ENCODE data around the gene HDAC11.
A peak's percentile ranks its signal among the peaks of the same experiment; 100 is the strongest.
"Not testable (repeated sequence)": the region's sequence is repeated elsewhere in the genome, so short reads cannot be mapped to it uniquely, and the experiment has no call there.

HDAC11 gene

GRCh38 chr3:13518516-13518953, 38.4 kb downstream of the HDAC11 start:
- DNase-seq (ENCODE audit: extremely low read depth, low read depth) = peak; percentile 54

DNA sequence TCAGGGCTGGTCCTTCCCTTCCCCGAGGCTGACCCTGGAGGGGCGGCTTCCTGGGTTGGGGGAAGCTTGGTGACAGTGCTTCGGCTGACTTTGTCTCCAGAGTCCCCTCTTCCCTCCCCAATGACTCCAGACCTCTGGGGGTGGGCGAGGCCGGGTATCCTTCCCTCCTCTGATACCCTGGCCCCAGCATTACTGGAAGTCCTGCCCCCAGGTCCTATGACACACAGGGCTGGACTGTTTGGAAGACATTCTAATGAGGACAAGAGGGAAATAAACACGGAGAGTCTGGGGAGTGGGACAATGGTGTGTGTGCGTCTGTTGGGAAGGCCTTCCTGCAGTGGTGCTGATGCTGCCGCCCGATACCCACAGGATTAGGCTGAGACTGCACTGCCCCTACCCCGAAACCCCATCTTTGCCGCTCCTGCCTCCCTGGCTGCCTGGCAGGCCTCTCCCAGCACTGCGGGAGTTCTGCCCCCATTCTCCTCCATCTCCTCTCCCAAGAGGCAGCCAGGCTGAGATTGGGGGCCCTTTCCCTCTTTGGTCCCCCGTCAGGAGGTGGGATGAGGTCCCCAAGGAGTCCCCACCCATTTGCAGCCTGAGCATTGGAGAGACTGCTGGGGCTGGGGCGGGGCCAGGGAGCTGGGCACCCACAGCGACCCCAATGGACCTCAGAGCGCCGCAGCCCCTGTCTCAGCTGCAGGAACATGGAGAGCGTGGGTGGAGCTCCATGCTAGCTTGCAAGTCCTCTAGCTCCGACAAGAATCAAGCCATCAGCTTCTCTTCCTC, 39.1 kb downstream of the HDAC11 start:
- no peak for TF ChIP-seq CTCF (IDR thresholded peaks at IDR 0.05; ENCODE audit: low read depth, low read length)
- DNase-seq (ENCODE audit: extremely low read depth, low read depth) = no peak

More at GRCh38 chr3:13518516-13518953, 38.4 kb downstream of the HDAC11 start:
- 0 out of 2 replicates have a peak, but pooled peaks have one; percentile 3 for TF ChIP-seq CTCF (IDR thresholded peaks at IDR 0.05; ENCODE audit: low read depth, low read length)

- no peak for TF ChIP-seq CTCF (IDR thresholded peaks at IDR 0.05; ENCODE audit: low read depth, low read length)
- no peak for DNase-seq (ENCODE audit: extremely low read depth, low read depth)
Measured at GRCh38 chr3:13520326-13520880, 40.3 kb downstream of the HDAC11 start.

DNA sequence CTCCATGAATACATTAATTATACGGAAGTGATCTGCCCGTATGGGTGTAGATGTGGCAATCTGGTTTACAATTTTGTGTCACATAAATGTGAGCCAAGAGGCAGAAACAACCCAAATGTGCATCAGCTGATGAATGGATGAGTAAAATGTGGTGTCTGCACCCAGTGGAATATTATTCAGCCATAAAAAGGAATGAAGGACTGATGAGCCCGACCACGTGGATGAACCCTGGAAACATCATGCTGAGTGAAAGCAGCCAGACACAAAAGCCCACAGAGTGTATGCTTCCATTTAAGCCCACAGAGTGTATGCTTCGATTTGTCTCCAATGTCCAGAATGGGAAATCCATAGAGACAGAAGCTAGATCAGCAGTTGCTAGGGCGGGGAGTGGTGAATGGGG, 41.2 kb downstream of the HDAC11 start:
- no peak for TF ChIP-seq CTCF (IDR thresholded peaks at IDR 0.05; ENCODE audit: low read depth, low read length)
- DNase-seq (ENCODE audit: extremely low read depth, low read depth) = no peak

DNA sequence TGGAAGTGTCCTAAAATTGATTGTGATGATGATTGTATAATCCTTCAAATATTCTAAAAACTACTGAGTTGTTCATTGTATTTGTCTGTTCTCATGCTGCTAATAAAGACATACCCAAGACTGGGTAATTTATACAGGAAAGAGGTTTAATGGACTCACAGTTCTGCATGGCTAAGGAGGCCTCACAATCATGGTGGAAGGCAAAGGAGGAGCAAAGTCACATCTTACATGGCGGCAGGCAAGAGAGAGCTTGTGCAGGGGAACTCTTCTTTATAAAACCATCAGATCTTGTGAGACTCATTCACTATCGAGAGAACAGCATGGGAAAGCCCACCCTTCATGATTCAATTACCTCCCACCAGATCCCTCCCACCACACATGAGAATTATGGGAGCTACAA, 41.6 kb downstream of the HDAC11 start:
- not testable (repeated sequence) for DNase-seq (ENCODE audit: extremely low read depth, low read depth)

- TF ChIP-seq CTCF (IDR thresholded peaks at IDR 0.05; ENCODE audit: low read depth, low read length) = no peak
- DNase-seq (ENCODE audit: extremely low read depth, low read depth) = no peak
Measured at GRCh38 chr3:13522236-13522635, 42.1 kb downstream of the HDAC11 start.

DNA sequence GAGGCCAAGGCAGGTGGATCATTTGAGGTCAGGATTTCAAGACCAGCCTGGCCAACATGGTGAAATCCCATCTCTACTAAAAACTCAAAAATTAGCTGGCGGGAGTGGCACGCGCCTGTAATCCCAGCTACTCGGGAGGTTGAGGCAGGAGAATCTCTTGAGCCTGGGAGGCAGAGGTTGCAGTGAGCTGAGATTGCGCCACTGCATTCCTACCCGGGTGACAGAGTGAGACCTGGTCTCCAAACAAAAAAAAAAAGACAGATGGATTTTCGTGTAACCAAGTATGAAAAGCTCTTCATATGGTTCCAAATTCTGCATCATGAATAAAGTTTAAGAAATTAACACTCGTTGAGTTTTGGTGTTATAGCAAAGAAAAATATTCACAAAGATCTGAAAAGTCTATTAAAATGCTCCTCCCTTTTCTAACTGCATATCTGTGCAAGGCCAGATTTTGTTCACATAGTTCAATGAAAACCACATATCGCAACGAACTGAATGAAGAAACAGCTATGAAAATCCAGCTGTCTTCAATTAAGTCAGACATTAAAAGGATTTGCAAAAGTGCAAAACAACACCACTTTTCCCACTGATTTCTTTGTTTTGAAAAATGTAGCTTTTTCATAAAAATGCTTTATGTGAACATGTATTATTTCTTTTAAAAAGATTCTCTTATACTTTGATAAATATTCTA, 45.0 kb downstream of the HDAC11 start:
- no peak for TF ChIP-seq CTCF (IDR thresholded peaks at IDR 0.05; ENCODE audit: low read depth, low read length)
- DNase-seq (ENCODE audit: extremely low read depth, low read depth) = no peak

All from AG09319 (cell line).